HepG2 (cell line): ENCODE measurements around the gene B3GAT3. TPM values are rescaled to one million over a fixed set of nuclear protein-coding genes. Genes with fewer than 3 reads are reported as not detected.
A peak's percentile ranks its signal among the peaks of the same experiment; 100 is the strongest.

Source experiments
- BRD4 ChIP-seq: sonication (generic); formaldehyde crosslinking; IDR thresholded peaks from 2 replicates; pipeline ENCODE4 v1.4.0; 2020; ENCODE audit warnings: missing genetic modification reagents
- DNMT3B ChIP-seq: conservative IDR thresholded peaks from 2 replicates; pipeline ENCODE4 v1.6.1; 2016; ENCODE audit warnings: missing biosample characterization, control low read depth
- KMT2B ChIP-seq: IDR thresholded peaks from 2 replicates; pipeline ENCODE4 v1.6.1; 2016; ENCODE audit warnings: missing genetic modification reagents, missing compliant biosample characterization
- MXD3 ChIP-seq: IDR thresholded peaks from 2 replicates; pipeline ENCODE4 v1.6.1; 2016; ENCODE audit warnings: mild to moderate bottlenecking, missing biosample characterization, missing genetic modification reagents
- POGZ ChIP-seq: sonication (generic); formaldehyde crosslinking; IDR thresholded peaks from 2 replicates; pipeline ENCODE4 v1.4.0; 2020; ENCODE audit warnings: mild to moderate bottlenecking, missing genetic modification reagents
- RARG ChIP-seq: sonication (generic); formaldehyde crosslinking; IDR thresholded peaks from 2 replicates; pipeline ENCODE4 v1.4.0; 2020; ENCODE audit warnings: low read depth, mild to moderate bottlenecking, missing genetic modification reagents
- REPIN1 ChIP-seq: sonication (generic); formaldehyde crosslinking; IDR thresholded peaks from 2 replicates; pipeline ENCODE4 v1.8.0; 2022; ENCODE audit warnings: missing genetic modification reagents, low read depth, mild to moderate bottlenecking, borderline replicate concordance
- ZBTB14 ChIP-seq: sonication (generic); formaldehyde crosslinking; IDR thresholded peaks from 2 replicates; pipeline ENCODE4 v1.4.0; 2020; ENCODE audit warnings: missing genetic modification reagents
- ZBTB38 ChIP-seq: sonication (generic); formaldehyde crosslinking; IDR thresholded peaks from 2 replicates; pipeline ENCODE4 v1.5.1; 2020; ENCODE audit warnings: mild to moderate bottlenecking, missing genetic modification reagents
- ZBTB44 ChIP-seq: sonication (generic); formaldehyde crosslinking; IDR thresholded peaks from 2 replicates; pipeline ENCODE4 v1.4.0; 2020; ENCODE audit warnings: missing genetic modification reagents
- ZNF10 ChIP-seq: sonication (generic); formaldehyde crosslinking; IDR thresholded peaks from 2 replicates; pipeline ENCODE4 v1.4.0; 2020; ENCODE audit warnings: mild to moderate bottlenecking, low read depth, missing genetic modification reagents, borderline replicate concordance
- ZNF12 ChIP-seq: sonication (generic); formaldehyde crosslinking; IDR thresholded peaks from 2 replicates; pipeline ENCODE4 v1.5.0; 2020; ENCODE audit warnings: missing genetic modification reagents
- ZNF275 ChIP-seq: sonication (generic); formaldehyde crosslinking; IDR thresholded peaks from 2 replicates; pipeline ENCODE4 v1.8.0; 2022; ENCODE audit warnings: missing genetic modification reagents, mild to moderate bottlenecking, inconsistent platforms, borderline replicate concordance
- ZNF3 ChIP-seq: IDR thresholded peaks from 2 replicates; pipeline ENCODE4 v1.7.0; 2017; ENCODE audit warnings: inconsistent platforms
- ZNF549 ChIP-seq: sonication (generic); formaldehyde crosslinking; IDR thresholded peaks from 2 replicates; pipeline ENCODE4 v1.5.0; 2020; ENCODE audit warnings: missing genetic modification reagents
- ZNF580 ChIP-seq: IDR thresholded peaks from 2 replicates; pipeline ENCODE4 v1.6.1; 2016; ENCODE audit warnings: low read depth, borderline replicate concordance
- ZNF687 ChIP-seq: sonication (generic); formaldehyde crosslinking; IDR thresholded peaks from 2 replicates; pipeline ENCODE4 v1.5.1; 2020; ENCODE audit warnings: mild to moderate bottlenecking, missing genetic modification reagents, moderate library complexity
- ZNF775 ChIP-seq: sonication (generic); formaldehyde crosslinking; IDR thresholded peaks from 2 replicates; pipeline ENCODE4 v1.4.0; 2020; ENCODE audit warnings: missing genetic modification reagents, mild to moderate bottlenecking, moderate library complexity, borderline replicate concordance
- polyA plus RNA-seq, 8 experiments: library from polyadenylated mRNA; depleted of rRNA in 3 of 8; stranded (reverse) in 7 of 8; unstranded in 1 of 8; fragments of >200 nt; fragmentation: Illumina TruSeq in 4 of 8; extraction: Trizol in 4 of 8; gene quantifications; 2 replicates each; pipeline versions ENCODE4 v1.2.1 to v1.2.3, GENCODE V29; 2011 to 2016; ENCODE audit warnings: low read depth in 4 of 8, missing spikeins in 1 of 8, mixed read lengths in 1 of 8; ENCODE audit not compliant: insufficient read depth in 1 of 8
- total RNA-seq, 5 experiments: library from RNA; depleted of rRNA; stranded (reverse); fragments of >200 nt; fragmentation: Illumina TruSeq; extraction: Trizol; gene quantifications; 2 replicates each; pipeline ENCODE4 v1.2.3, GENCODE V29; 2016; ENCODE audit warnings: low read depth in 1 of 5

Gene B3GAT3
- total and polyA plus RNA-seq, 2 of the 13 experiments (the other 11 are each of a cell fraction or from before 2014, with no cell fraction given), result 21.3 to 26.1 TPM

- TF ChIP-seq ZNF687 (CRISPR knock-in tag) (peak; percentile 75), DNMT3B (CRISPR knock-in tag) (no peak), ZNF12 (CRISPR knock-in tag) (no peak), REPIN1 (CRISPR knock-in tag) (peak; percentile 36; the same call in 1 of the 2 replicates), ZBTB44 (CRISPR knock-in tag) (no peak), ZBTB14 (CRISPR knock-in tag) (no peak), ZNF549 (CRISPR knock-in tag) (0 out of 2 replicates have a peak, but pooled peaks have one; percentile 52), RARG (CRISPR knock-in tag) (no peak), BRD4 (CRISPR knock-in tag) (no peak), ZNF10 (CRISPR knock-in tag) (no peak), ZBTB38 (no peak; the same call in 1 of the 2 replicates), MXD3 (CRISPR knock-in tag) (no peak), ZNF275 (CRISPR knock-in tag) (peak; percentile 5), KMT2B (peak; percentile 60; the same call in 1 of the 2 replicates), POGZ (CRISPR knock-in tag) (no peak), ZNF3 (0 out of 2 replicates have a peak, but pooled peaks have one; percentile 41), ZNF775 (CRISPR knock-in tag) (no peak), ZNF580 (CRISPR knock-in tag) (no peak)
Measured at GRCh38 chr11:62573592-62574362, 48.0 kb downstream of the B3GAT3 start, which contains the start of gene EEF1G (continued).
